ENCODE measurements around the gene C6orf141.

DNA sequence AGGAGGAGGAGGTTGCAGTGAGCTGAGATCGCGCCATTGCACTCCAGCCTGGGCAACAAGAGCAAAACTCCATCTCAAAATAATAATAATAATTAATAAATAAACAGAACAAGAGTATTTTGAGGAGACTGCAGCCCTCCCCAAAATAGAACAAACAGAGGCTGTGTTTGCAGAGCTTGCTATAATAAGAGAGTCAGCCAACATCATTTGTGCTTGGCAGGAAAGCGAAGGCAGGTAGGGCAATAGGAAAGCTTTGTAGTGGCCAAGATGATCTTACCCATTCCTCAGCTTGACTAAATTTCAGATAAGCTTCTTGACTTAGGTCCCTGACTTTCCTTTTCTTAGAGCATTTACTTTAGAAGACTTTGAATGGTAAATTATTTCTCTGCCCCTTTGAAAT lies 6.7 kb downstream of the C6orf141 start:
- TF ChIP-seq, protein P1, sequence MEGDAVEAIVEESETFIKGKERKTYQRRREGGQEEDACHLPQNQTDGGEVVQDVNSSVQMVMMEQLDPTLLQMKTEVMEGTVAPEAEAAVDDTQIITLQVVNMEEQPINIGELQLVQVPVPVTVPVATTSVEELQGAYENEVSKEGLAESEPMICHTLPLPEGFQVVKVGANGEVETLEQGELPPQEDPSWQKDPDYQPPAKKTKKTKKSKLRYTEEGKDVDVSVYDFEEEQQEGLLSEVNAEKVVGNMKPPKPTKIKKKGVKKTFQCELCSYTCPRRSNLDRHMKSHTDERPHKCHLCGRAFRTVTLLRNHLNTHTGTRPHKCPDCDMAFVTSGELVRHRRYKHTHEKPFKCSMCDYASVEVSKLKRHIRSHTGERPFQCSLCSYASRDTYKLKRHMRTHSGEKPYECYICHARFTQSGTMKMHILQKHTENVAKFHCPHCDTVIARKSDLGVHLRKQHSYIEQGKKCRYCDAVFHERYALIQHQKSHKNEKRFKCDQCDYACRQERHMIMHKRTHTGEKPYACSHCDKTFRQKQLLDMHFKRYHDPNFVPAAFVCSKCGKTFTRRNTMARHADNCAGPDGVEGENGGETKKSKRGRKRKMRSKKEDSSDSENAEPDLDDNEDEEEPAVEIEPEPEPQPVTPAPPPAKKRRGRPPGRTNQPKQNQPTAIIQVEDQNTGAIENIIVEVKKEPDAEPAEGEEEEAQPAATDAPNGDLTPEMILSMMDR (IDR thresholded peaks at IDR 0.05), result no peak
- TF ChIP-seq POLR2A (IDR thresholded peaks at IDR 0.05), result no peak
